G401.6 (cell line): ENCODE data around the gene PLEKHA8.
"Not testable (repeated sequence)": the region's sequence is repeated elsewhere in the genome, so short reads cannot be mapped to it uniquely, and the experiment has no call there.

Experiments
- FAIRE-seq: peaks from 2 replicates; lab custom pipeline; 2012; peaks lifted over from hg19 to GRCh38; lab: Jason Lieb, UNC

Gene PLEKHA8

GRCh38 chr7:30066687-30067086, 38.5 kb downstream of the PLEKHA8 start:
- FAIRE-seq: no peak

- no peak for FAIRE-seq
Observed at GRCh38 chr7:30068117-30068516, 39.9 kb downstream of the PLEKHA8 start.

GRCh38 chr7:30069096-30069867, 41.1 kb downstream of the PLEKHA8 start:
- FAIRE-seq: no peak

- no peak for FAIRE-seq
Observed at GRCh38 chr7:30070052-30070451, 41.8 kb downstream of the PLEKHA8 start.

GRCh38 chr7:30072735-30073134, 44.5 kb downstream of the PLEKHA8 start:
- FAIRE-seq: no peak

- peak; percentile 95 for FAIRE-seq
Observed at GRCh38 chr7:30074422-30075030, 46.3 kb downstream of the PLEKHA8 start.

GRCh38 chr7:30076411-30076810, 48.2 kb downstream of the PLEKHA8 start:
- FAIRE-seq: no peak

GRCh38 chr7:30078280-30078679, 50.1 kb downstream of the PLEKHA8 start:
- no peak for FAIRE-seq

- no peak for FAIRE-seq
Observed at GRCh38 chr7:30079880-30080279, 51.7 kb downstream of the PLEKHA8 start.

GRCh38 chr7:30080818-30081217, 52.6 kb downstream of the PLEKHA8 start:
- no peak for FAIRE-seq

- FAIRE-seq: peak; percentile 8
Observed at GRCh38 chr7:30082686-30083085, 54.5 kb downstream of the PLEKHA8 start.

- no peak for FAIRE-seq
Observed at GRCh38 chr7:30083334-30083733, 55.1 kb downstream of the PLEKHA8 start.

GRCh38 chr7:30084212-30084611, 56.0 kb downstream of the PLEKHA8 start:
- FAIRE-seq: peak; percentile 8

- no peak for FAIRE-seq
Observed at GRCh38 chr7:30086529-30086928, 58.3 kb downstream of the PLEKHA8 start.

- no peak for FAIRE-seq
Observed at GRCh38 chr7:30087371-30087770, 59.2 kb downstream of the PLEKHA8 start.

GRCh38 chr7:30088362-30088761, 60.1 kb downstream of the PLEKHA8 start:
- FAIRE-seq: no peak

GRCh38 chr7:30090111-30090510, 61.9 kb downstream of the PLEKHA8 start:
- no peak for FAIRE-seq

- FAIRE-seq: no peak
Observed at GRCh38 chr7:30091491-30091912, 63.3 kb downstream of the PLEKHA8 start.

- no peak for FAIRE-seq
Observed at GRCh38 chr7:30091987-30092386, 63.8 kb downstream of the PLEKHA8 start.

GRCh38 chr7:30093420-30093952, 65.3 kb downstream of the PLEKHA8 start:
- no peak for FAIRE-seq

GRCh38 chr7:30098599-30098998, 70.4 kb downstream of the PLEKHA8 start:
- not testable (repeated sequence) for FAIRE-seq

- no peak for FAIRE-seq
Observed at GRCh38 chr7:30102281-30102680, 74.1 kb downstream of the PLEKHA8 start.

GRCh38 chr7:30104157-30104556, 75.9 kb downstream of the PLEKHA8 start:
- no peak for FAIRE-seq
